ENCODE data around the gene EHHADH.
"Not testable (repeated sequence)": the region's sequence is repeated elsewhere in the genome, so short reads cannot be mapped to it uniquely, and the experiment has no call there.

Gene EHHADH

DNA sequence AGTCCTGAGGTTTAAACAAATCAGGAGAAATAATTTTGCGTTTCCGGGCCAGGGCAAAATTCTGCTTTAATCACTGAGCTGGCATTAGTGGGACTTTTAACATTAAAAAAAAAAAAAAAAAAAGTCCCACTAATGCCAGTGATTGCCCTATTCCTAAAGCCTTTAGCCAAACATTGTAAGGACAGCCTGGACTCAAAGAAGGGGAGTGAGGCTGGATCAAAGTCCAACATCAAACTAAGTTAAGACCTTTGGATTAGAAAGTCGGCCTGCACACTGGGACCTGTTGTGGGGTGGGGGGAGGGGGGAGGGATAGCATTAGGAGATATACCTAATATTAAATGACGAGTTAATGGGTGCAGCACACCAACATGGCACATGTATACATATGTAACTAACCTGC lies 716 bp downstream of the EHHADH start:
- in situ Hi-C loops (cut with MboI; ENCODE audit: low sequenced_read_pairs) = not testable (repeated sequence)

DNA sequence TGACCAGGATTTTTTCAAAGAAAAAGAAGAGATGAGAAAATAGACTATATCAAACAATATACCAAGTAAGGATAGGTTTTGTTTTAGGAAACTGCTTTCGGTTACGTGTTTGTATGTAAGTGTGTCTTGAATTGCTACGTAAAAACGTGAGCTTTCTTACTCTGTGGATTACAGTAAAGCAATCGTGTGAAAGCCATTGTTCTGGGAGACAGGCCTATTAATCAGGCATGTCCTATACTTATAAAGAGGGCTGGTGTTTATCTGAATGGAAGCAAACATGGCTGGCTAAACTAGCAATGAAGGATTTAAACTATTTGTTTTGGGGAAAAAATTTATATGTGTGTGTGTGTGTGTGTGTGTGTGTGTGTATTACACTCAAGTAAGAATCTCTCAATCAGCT lies 2.6 kb downstream of the EHHADH start:
- in situ Hi-C loops (cut with MboI; ENCODE audit: low sequenced_read_pairs) = no loop called here

DNA sequence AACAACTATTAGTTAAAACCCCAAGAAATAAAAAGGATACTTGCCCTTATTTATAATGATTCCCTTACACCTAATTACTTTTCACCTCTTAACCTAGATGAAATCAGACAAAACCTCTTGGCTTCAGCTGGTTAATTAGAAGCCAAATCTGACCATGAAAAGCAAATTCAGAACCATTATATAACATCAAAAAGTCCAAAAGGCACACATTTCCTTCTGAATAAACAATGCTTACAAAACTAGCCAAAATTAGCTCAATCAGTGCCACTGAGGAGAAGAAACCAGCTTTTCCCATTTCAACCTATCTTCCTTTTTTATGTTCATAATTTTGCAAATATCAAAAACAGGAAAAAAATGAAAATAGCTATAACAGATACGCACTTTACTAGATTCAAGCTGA lies 3.2 kb downstream of the EHHADH start:
- in situ Hi-C loops (cut with MboI; ENCODE audit: low sequenced_read_pairs) = no loop called here

DNA sequence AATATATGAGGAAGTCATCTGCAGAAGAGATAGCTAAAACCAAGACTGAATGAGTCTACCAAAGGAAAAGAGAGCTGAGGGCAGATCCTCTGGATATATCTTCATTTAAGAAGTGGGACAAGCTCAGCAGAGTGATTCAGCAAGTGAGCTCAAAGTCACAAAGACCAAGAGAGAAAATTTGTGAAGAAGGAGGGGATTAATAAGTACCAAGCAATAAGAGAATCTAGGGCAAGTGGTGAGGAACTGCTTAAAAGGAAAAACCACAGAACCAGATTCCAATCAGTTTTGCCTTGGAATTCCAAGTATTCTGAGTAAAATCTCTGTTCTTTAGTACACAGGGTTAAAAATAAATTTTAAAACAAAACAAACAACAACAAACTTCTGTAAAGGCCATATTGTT lies 3.6 kb downstream of the EHHADH start:
- in situ Hi-C loops (cut with MboI; ENCODE audit: low sequenced_read_pairs) = no loop called here

DNA sequence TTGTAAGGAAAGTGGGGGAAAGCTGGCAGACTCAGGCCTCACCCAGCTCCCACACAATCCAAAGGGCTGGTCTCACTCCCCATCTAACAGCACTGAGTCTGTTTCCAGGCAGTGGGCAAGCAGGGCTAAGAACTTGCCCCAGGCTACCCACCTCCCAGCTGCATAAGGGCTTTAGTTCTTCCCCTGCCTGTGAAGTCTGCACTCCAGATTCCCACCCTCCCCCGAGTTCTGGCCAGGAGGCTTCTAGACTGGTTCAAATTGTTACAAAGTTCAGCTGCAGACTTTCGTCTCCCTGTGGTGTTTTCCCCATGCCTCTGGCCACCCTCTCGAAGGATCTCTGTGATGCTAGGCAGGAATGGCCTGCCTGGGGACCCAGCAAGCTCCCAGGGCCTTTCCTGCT lies 11.2 kb downstream of the EHHADH start:
- in situ Hi-C loops (cut with MboI; ENCODE audit: low sequenced_read_pairs) = no loop called here

- in situ Hi-C loops (cut with MboI; ENCODE audit: low sequenced_read_pairs) = no loop called here
These were observed 16.9 kb downstream of the EHHADH start for GRCh38 chr3:185236969-185237368.

- in situ Hi-C loops (cut with MboI; ENCODE audit: low sequenced_read_pairs) = no loop called here
These were observed 20.5 kb downstream of the EHHADH start for GRCh38 chr3:185233328-185233727.

DNA sequence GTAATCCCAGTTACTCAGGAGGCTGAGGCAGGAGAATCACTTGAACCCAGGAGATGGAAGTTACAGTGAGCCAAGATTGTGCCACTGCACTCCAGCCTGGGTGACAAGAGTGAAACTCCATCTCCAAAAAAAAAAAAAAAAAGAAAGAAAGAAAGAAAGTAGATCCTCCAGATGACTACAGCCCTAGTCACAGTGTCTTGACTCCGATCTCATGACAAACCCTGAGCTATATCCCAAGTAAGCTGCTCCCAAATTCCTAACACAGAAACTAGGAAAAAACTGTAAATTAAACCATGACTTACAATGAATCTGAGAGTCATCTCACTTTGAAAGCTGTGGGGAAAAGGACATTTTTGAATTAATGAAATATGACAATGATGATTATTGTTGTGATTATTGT lies 27.3 kb downstream of the EHHADH start:
- in situ Hi-C loops (cut with MboI; ENCODE audit: low sequenced_read_pairs) = not testable (repeated sequence)

DNA sequence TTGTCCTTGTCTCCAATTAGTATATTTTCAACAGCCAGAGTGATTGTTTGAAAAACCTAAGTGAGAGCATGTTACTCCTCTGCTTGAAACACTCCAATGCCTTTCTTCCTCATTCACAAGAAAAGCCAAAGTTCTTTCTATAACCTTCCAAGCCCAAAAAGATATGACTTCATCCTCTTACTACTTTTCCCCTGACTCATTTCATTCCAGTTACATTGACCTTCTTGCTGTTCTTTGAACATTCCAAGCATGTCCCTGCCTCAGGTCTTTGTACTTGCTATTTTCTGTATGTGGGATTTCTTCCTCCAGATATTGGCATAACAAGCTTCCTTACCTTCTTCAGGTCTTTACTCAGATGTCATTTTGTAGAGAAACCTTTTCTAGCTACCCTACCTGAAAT lies 28.3 kb downstream of the EHHADH start:
- in situ Hi-C loops (cut with MboI; ENCODE audit: low sequenced_read_pairs) = no loop called here

DNA sequence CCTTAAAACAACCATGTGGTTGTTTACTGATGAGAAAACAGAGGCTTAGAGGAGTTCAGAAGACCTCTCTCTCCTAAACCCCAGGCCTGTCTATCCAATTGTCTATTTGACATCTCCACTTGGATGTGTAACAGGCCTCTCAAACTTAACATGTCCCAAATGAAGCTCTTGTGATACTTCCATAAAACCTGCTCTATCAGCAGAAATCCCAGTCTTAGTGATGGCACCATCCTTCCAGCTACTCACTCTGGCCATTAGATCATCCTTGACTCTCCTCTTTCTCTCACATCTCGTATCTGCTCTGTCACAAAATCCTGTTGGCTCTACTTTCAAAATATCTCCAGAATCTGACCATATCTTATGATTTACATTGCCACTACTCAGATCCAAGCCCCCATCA lies 28.8 kb downstream of the EHHADH start:
- in situ Hi-C loops (cut with MboI; ENCODE audit: low sequenced_read_pairs) = no loop called here

GRCh38 chr3:185221203-185221602 lies 32.6 kb downstream of the EHHADH start:
- in situ Hi-C loops (cut with MboI; ENCODE audit: low sequenced_read_pairs) = no loop called here

- in situ Hi-C loops (cut with MboI; ENCODE audit: low sequenced_read_pairs) = no loop called here
These were observed 37.3 kb downstream of the EHHADH start for GRCh38 chr3:185216607-185216958.

- in situ Hi-C loops (cut with MboI; ENCODE audit: low sequenced_read_pairs) = no loop called here
These were observed 37.8 kb downstream of the EHHADH start for GRCh38 chr3:185215873-185216606.

DNA sequence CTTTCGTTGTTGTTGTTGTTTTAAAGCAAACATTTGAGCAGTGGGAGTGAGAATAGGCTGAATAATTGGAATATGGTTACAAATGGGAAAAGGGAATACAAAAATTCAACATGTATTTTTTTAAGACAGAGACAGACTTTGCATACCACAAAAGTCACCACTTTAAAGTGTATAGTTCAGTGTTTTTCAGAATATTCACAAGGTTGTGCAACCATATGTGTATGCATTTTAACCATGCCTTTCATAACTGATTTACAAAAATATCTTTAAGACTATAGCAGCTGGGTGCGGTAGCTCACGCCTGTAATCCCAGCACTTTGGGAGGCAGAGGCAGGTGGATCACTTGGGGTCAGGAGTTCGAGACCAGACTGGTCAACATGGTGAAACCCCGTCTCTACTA lies 41.3 kb downstream of the EHHADH start:
- in situ Hi-C loops (cut with MboI; ENCODE audit: low sequenced_read_pairs) = no loop called here

DNA sequence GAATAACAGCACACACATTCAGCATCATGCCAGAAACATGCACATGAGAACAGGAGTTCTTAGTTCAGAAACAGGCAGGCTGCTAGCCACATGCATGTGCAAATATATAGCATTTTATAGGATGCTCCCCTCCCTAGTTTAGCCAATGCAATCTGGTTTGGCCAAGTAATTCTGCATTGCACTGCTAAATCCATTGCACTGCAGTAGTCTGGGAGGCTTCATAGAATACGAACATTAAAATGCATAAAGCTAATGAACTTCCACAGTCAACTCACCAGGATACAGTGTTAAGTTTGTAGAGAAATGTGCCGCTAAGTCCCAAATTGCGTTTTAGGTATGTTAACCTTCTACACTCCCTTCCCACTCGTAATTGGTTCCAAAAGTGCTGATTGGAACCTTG lies 41.8 kb downstream of the EHHADH start:
- in situ Hi-C loops (cut with MboI; ENCODE audit: low sequenced_read_pairs) = no loop called here

- in situ Hi-C loops (cut with MboI; ENCODE audit: low sequenced_read_pairs) = no loop called here
These were observed 43.2 kb downstream of the EHHADH start for GRCh38 chr3:185210621-185211142.

- in situ Hi-C loops (cut with MboI; ENCODE audit: low sequenced_read_pairs) = no loop called here
These were observed 45.0 kb downstream of the EHHADH start for GRCh38 chr3:185208823-185209222.

DNA sequence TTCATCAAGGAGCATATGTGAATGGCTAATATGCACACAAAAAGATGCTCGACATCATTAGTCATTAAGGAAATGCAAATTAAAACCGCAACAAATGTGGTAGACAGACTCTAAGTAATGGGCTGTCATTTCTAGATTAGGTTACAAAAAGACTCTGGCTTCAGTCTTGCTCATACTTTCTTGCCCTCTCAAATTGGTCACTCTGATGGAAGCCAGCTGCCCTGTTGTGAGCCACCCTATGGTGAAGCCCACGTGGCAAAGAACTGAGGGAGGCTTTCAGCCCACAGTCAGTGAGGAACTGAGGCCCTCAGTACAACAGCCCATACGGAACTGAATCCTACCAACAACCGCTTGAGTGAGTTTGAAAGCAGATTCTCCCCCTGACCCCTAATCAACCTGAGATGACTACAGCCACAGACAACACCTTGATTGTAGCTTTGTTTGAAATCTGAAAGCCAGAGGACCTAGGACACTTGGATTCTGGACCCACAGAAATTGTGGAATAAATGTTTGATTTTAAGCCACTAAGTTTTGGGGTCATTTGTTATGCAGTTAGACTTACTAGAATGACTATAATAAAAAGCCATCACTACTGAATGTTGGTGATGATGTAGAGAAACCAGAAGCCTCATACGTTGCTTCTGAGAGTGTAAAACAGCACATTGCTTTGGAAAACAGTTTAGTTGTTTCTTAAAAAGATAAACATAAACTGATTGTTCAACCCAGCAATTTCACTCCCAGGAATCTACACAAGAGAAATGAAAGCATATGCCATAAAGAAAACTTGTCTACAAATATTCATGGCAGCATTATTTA lies 45.7 kb downstream of the EHHADH start:
- in situ Hi-C loops (cut with MboI; ENCODE audit: low sequenced_read_pairs) = no loop called here

- in situ Hi-C loops (cut with MboI; ENCODE audit: low sequenced_read_pairs) = no loop called here
These were observed 46.4 kb downstream of the EHHADH start for GRCh38 chr3:185207481-185207880.

DNA sequence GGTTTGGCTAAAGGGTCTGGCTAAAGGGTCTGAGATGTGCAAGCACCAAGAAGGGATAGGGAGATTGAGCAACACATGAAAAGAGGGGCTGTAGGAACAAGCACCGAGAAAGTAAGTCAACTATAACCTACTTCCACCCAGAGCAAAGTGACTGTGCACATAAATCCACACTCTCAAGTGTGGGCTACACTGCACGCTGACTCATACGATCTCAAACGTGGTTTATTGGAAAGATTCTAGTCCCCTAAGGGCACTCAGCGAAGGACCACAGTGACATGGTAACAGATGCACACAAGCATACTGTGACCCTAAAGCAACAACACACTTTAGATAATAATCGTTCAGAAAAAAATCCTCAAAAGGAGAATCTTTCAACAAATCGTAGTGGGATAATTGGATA lies 48.0 kb downstream of the EHHADH start:
- in situ Hi-C loops (cut with MboI; ENCODE audit: low sequenced_read_pairs) = no loop called here

GRCh38 chr3:185204894-185205293 lies 49.0 kb downstream of the EHHADH start:
- in situ Hi-C loops (cut with MboI; ENCODE audit: low sequenced_read_pairs) = no loop called here

DNA sequence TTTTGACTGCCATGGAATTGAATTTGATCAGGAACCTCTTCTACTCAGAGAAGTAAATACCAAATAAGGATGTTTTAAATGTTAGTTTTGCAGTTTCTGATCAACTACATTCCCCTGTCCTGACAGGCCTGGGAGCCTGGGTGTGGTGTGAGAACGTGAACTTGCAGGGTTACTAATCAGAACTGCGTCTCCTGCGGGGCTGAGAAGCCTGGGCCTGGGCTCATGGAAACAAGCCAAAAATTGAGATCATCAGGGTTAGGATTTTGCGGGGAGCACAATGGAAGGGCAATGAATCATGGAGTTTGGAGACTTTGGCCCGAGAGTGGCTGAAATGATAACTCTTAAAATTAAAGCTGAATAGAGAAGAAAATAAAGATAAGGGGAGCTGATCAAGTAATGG lies 53.2 kb downstream of the EHHADH start:
- in situ Hi-C loops (cut with MboI; ENCODE audit: low sequenced_read_pairs) = no loop called here
